GM21360 (cell line): ENCODE measurements around the gene CACNB2.
"Not testable (repeated sequence)": the region's sequence is repeated elsewhere in the genome, so short reads cannot be mapped to it uniquely, and the experiment has no call there.

Source experiments
- ATAC-seq: cut with Tn5 transposase; IDR thresholded peaks from one replicate; pipeline ENCODE4 v1.9.1; 2021; ENCODE audit warnings: mild to moderate bottlenecking, moderate library complexity; ENCODE audit not compliant: unreplicated experiment

CACNB2 gene

DNA sequence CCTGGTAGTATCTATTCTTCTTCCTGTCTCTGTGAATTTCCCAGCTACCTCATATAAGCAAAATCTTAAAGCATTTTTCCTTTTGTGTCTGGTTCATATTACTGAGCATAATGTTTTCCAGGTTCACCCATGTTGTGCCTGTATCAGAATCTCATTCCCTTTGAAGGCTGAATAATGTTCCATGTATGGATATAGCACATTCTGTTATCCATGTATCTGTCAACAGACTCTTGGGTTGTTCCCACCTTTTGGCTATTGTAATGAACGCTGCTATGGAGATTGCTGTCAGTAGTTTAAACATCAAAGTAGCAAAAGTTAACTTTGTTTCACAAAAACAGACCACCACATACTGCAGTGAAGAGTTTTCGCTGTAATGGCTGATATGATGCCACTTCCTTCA is 411.2 kb downstream of the CACNB2 start:
- ATAC-seq, result no peak

DNA sequence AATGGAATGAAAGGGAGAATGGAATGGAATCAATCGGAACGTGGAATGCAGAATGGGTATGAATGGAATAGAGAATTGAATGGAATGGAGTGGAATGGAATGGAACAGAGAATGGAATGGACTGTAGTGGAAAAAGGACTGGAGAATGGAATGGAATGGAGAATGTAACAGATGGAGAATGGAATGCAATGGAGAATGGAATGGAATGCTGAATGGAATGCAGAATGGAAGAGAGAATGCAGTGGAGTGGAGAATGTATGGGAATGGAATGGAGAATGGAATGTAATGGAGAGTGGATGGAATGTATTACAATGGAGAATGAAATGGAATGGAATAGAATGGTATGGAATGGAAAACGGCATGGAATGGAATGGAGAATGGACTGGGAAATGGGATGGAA is 414.3 kb downstream of the CACNB2 start:
- no peak for ATAC-seq

DNA sequence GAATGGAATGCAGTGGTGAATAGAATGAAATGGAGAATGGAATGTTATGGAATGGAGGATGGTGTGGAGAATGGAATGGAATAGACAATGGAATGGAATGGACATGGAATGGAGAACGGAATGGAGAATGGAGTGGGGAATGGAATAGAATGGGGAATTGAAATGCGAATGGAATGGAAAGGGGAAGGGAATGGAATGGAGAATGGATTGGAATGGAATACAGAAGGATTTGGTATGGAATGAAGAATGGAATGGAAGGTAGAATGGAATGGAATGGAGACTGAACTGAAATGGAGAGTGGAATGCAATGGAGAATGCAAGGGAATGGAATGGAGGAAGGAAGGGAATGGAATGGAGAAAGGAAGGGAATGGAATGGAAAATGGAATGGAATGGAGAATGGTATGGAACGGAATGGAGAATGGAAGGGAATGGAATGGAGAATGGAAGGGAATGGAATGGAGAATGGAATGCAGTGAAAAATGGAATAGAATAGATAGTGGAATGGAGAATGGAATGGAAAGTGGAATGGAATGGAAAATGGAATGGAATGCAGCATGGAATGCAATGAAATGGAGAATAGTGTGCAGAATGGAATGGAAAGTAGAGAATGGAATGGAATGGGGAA is 416.4 kb downstream of the CACNB2 start:
- no peak for ATAC-seq

DNA sequence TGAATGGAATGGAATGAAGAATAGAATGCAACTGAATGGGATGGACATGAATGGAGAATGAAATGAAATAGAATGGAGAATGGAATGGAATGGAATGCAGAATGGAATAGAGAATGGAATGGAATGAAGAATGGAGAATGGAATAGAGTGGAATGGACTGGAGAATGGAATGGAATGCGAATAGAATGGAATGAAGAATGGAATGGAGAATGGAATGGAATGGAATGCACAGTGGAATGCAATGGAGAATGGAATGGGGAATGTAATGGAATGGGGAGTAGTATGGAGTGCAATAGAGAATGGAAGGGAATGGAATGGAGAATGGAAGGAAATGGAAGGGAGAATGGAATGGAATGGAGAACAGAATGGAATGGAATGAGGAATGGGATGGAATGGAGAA is 417.7 kb downstream of the CACNB2 start:
- no peak for ATAC-seq

DNA sequence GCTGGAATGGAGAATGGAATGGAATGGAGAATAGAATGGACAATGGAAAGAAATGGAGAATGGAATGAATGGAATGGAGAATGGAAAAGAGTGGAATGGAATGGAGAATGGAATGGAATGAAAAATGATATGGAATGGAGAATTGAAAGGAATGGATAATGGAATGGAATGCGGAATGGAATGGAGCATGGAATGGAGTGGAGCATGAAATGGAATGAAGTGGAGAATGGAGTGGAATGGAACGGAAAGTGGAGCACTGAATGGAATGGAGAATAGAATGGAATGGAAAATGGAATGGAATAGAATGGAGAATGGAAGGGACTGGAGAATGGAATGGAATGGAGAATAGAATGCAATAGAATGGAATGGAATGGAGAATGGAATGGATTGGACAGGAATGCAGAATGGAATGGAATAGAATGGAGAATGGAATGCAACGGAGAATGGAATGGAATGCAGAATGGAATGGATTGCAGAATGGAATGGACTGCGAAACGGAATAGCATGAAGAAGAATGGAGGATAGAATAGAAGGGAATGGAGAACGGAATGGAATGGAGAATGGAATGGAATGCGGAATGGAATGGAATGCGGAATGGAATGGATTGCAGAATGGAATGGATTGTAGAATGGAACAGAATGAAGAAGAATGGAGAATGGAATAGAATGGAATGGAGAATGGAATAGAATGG is 421.8 kb downstream of the CACNB2 start:
- no peak for ATAC-seq

- ATAC-seq, result no peak
Observed at GRCh38 chr10:18563003-18563726, 422.9 kb downstream of the CACNB2 start.

- ATAC-seq, result no peak
Observed at GRCh38 chr10:18565006-18565405, 424.8 kb downstream of the CACNB2 start.

- ATAC-seq, result no peak
Observed at GRCh38 chr10:18566177-18566576, 426.0 kb downstream of the CACNB2 start.

- ATAC-seq, result no peak
Observed at GRCh38 chr10:18567343-18567856, 427.2 kb downstream of the CACNB2 start.

DNA sequence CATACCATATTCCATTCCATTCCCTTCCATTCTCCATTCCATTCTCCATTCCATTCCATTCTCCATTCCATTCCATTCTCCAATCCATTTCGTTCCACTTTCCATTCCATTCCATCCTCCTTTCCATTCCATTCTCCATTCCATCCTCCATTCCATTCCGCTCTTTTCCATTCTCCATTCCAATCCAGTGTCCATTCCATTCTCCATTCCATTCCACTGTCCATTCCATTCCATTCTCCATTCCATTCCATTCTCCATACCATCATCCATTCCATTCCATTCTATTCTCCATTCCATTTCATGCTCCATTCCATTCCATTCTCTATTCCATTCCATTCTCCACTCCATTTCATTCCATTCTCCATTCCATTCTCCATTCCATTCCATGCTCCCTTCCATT is 430.2 kb downstream of the CACNB2 start:
- not testable (repeated sequence) for ATAC-seq

- no peak for ATAC-seq
Observed at GRCh38 chr10:18571076-18571475, 430.9 kb downstream of the CACNB2 start.

DNA sequence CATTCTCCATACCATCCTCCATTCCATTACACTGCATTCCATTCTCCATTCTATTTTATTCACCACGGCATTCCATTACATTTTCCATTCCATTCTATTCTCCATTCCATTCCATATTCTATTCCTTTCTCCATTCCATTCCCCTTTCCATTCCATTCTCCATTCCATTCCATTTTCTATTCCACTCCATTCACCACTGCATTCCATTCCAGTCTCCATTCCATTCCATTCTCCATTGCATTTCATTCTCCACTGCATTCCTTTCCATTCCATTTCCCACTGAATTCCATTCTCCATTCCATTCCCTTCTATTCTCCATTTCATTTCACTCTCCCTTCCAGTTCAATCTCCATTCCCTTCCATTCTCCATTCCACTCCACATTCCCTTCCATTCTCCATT is 431.6 kb downstream of the CACNB2 start:
- no peak for ATAC-seq

DNA sequence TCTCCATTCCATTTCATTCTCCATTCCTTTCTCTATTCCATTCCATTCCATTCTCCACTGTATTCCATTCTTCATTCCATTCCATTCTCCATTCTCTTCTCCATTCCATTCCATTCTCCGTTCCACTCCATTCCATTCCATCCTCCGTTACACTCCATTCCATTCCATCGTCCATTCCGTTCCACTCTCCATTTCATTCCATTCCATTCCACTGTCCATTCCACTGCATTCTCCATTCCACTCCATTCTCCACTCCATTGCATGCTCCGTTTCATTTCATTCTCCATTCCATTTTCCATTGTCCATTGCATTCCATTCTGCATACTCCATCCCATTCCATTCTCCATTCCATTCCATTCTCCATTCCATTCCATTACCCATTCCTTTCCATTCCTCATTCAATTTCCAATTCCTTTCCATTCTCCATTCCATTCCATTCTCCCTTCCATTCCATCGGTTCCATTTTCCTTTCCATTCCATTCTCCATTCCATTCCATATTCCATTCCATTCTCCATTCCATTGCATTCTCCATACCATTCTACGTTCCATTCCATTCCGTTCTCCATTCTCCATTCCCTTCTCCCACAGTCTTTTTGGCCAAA is 432.8 kb downstream of the CACNB2 start:
- no peak for ATAC-seq

DNA sequence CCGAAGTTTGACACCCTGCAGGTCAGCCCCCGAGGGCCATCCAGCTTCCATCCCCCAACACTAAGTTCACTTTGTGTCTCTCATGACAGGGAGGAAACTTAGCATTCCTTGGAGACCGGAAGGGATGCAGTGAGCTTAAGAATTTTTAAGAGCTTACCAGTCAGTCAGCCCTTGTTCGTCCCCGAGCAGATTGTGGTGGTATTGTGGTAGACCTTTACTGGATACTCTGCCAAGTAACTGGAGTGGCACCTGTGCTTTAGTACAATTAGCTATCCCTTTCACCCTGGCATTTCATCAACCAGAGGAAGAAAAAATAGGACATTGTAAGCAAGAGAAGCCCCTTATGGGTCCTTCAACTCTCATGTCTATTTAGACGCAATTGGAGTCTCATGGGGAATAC is 436.4 kb downstream of the CACNB2 start:
- ATAC-seq, result no peak

DNA sequence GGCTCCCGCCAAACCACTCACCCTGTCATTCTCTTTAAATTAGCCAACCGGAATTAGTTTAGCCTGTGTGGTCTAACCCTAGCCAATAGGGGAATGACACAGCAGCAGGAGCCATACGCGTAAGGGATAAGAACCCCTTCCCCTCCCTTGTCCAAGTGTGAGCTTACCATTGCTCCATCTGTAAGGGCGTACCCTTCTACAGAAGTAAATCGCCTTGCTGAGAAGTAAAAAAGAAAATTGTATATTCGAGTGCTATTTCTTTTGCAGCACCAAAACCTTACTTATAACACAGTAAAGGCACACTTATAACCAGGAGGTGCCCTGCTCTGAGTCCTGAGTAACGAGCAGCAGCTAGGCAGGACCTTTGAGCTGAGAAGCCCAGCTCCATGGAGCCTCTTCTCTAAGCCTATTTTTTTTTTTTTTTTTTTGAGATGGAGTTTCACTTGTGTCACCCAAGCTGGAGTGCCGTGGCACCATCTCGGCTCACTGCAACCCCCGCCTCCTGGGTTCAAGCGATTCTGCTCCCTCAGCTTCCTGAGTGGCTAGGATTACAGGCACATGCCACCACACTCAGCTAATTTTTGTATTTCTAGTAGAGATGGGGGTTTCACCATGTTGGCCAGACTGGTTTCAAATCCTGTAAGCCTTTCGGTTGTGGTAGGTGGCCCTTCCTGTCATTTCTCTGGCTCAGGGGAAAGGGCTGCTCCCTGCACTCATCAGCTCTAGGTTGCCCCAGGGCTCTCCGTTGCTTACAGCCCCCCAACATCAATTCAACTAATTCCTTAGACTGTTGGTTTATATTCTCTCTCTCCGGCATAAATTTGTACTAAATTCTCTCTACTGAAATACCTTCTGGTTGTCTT is 437.8 kb downstream of the CACNB2 start:
- ATAC-seq, result no peak

- ATAC-seq, result no peak
Observed at GRCh38 chr10:18582803-18583202, 442.6 kb downstream of the CACNB2 start.

GRCh38 chr10:18583575-18584270 is 443.5 kb downstream of the CACNB2 start:
- no peak for ATAC-seq

DNA sequence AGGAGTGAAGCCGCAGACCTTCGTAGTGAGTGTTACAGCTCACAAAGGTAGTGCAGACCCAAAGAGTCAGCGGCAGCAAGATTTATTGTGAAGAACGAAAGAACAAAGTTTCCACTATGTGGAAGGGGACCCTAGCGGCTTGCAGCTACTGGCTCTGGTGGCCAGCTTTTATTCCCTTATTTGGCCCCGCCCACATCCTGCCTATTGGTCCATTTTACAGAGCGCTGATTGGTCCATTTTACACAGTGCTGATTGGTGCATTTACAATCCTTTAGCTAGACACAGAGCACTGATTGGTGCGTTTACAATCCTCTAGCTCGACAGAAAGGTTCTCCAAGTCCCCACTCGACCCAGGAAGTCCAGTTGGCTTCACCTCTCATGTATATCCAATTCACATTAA is 446.4 kb downstream of the CACNB2 start:
- ATAC-seq, result not testable (repeated sequence)

- ATAC-seq, result not testable (repeated sequence)
Observed at GRCh38 chr10:18591141-18591540, 450.9 kb downstream of the CACNB2 start.
